B cell (primary cell): ENCODE data around the gene ADCY2. TPM values are rescaled to one million over a fixed set of nuclear protein-coding genes. Genes with fewer than 3 reads are reported as not detected.

Source experiments
- ATAC-seq: fragments of 200-7000 bp; cut with Tn5 transposase; one replicate; pipeline ENCODE4 v1.10.0; 2021; ENCODE audit warnings: low read depth, mild to moderate bottlenecking, moderate number of reproducible peaks, moderate library complexity
- CTCF ChIA-PET: fragments of 350-600 bp; sonication (Branson Sonifier 250); formaldehyde crosslinking; loops from one replicate; lab custom pipeline; 2021; ENCODE audit warnings: antibody characterized with exemption, inconsistent platforms; lab: Charles Lee
- POLR2A ChIA-PET: fragments of 350-600 bp; sonication (Branson Sonifier 250); formaldehyde crosslinking; loops from one replicate; lab custom pipeline; 2021; ENCODE audit warnings: antibody characterized with exemption; lab: Charles Lee
- DNase-seq: peaks from one replicate; pipeline ENCODE4 v3.0.0; 2013
- H2AFZ ChIP-seq: 2 replicates; pipeline ENCODE4 v1.6.1; 2012; ENCODE audit warnings: mild to moderate bottlenecking, low read depth, low read length; ENCODE audit not compliant: insufficient read depth, poor library complexity, severe bottlenecking
- H3K27ac ChIP-seq, 2 donors: 1 replicate in 1 of 2; 2 replicates in 1 of 2; pipeline ENCODE4 v1.5.1; 2012 to 2013; ENCODE audit warnings: low read length in 2 of 2, mild to moderate bottlenecking in 2 of 2, moderate library complexity in 1 of 2
- H3K27me3 ChIP-seq, 4 experiments: fragments of 200-600 bp in 1 of 4; sonication (generic) in 1 of 4; replicated peaks in 1 of 4; 1 replicate in 2 of 4; 2 replicates in 2 of 4; pipeline versions ENCODE4 v1.6.1 to v1.7.0; 2013 to 2016; ENCODE audit warnings: low read length in 3 of 4, mild to moderate bottlenecking in 2 of 4, mixed read lengths in 1 of 4, moderate library complexity in 1 of 4; ENCODE audit not compliant: insufficient read depth in 4 of 4, control insufficient read depth in 3 of 4; ENCODE audit errors: control extremely low read depth in 1 of 4
- H3K36me3 ChIP-seq, 2 experiments: replicated peaks in 1 of 2; 1 replicate in 1 of 2; 2 replicates in 1 of 2; pipeline versions ENCODE4 v1.6.1 to v1.7.1; 2013; ENCODE audit warnings: low read length in 1 of 2; ENCODE audit not compliant: insufficient read depth in 2 of 2, control insufficient read depth in 1 of 2; ENCODE audit errors: control extremely low read depth in 1 of 2, extremely low read depth in 1 of 2
- H3K4me1 ChIP-seq, 2 donors: fragments of 200-600 bp in 1 of 2; sonication (generic) in 1 of 2; 1 replicate in 1 of 2; 2 replicates in 1 of 2; pipeline versions ENCODE4 v1.5.1 to v1.6.1; 2013 to 2017; ENCODE audit warnings: low read length in 2 of 2; ENCODE audit not compliant: control insufficient read depth in 2 of 2, insufficient read depth in 2 of 2
- H3K4me2 ChIP-seq: replicated peaks from 2 replicates; pipeline ENCODE3; 2012; ENCODE audit warnings: mild to moderate bottlenecking, low read depth, low read length; ENCODE audit not compliant: poor library complexity, severe bottlenecking
- H3K4me3 ChIP-seq, 5 experiments: fragments of 200-600 bp in 1 of 5; sonication (generic) in 1 of 5; 1 replicate in 3 of 5; 2 replicates in 2 of 5; pipeline versions ENCODE4 v1.5.1 to v1.7.0; 2011 to 2016; ENCODE audit warnings: low read length in 4 of 5, mild to moderate bottlenecking in 4 of 5, low read depth in 2 of 5, control low read depth in 1 of 5, moderate library complexity in 1 of 5; ENCODE audit not compliant: insufficient read depth in 1 of 5; ENCODE audit errors: control extremely low read depth in 1 of 5, extremely low read depth in 1 of 5
- H3K79me2 ChIP-seq: fragments of 200-600 bp; sonication (generic); one replicate; pipeline ENCODE4 v1.6.0; 2016; ENCODE audit warnings: low read length; ENCODE audit not compliant: control insufficient read depth, insufficient read depth
- H3K9ac ChIP-seq: fragments of 200-600 bp; sonication (generic); 2 replicates; pipeline ENCODE4 v1.6.1; 2017; ENCODE audit warnings: mild to moderate bottlenecking, low read length, moderate library complexity
- H3K9me3 ChIP-seq, 3 donors: one replicate each; pipeline versions ENCODE4 v1.6.1 to v1.7.1; 2013; ENCODE audit warnings: low read length in 2 of 3; ENCODE audit not compliant: control insufficient read depth in 2 of 3, insufficient read depth in 1 of 3; ENCODE audit errors: control extremely low read depth in 1 of 3
- H4K20me1 ChIP-seq: 2 replicates; pipeline ENCODE4 v1.6.0; 2012; ENCODE audit warnings: mild to moderate bottlenecking, low read length; ENCODE audit not compliant: insufficient read depth, control insufficient read depth, poor library complexity, severe bottlenecking
- H3K27ac Mint-ChIP-seq: one replicate; pipeline ENCODE4 v1.8.0; 2021; ENCODE audit warnings: mixed read lengths
- H3K27me3 Mint-ChIP-seq: one replicate; pipeline ENCODE4 v1.8.0; 2021; ENCODE audit warnings: mixed read lengths
- H3K4me1 Mint-ChIP-seq: one replicate; pipeline ENCODE4 v1.8.0; 2021; ENCODE audit warnings: mixed read lengths
- H3K4me3 Mint-ChIP-seq: one replicate; pipeline ENCODE4 v1.8.0; 2021; ENCODE audit warnings: mixed read lengths
- H3K9me3 Mint-ChIP-seq: one replicate; pipeline ENCODE4 v1.8.0; 2022; ENCODE audit warnings: mixed read lengths; ENCODE audit not compliant: insufficient read depth
- EZH2 ChIP-seq: IDR thresholded peaks from 2 replicates; pipeline ENCODE4 v1.6.1; 2012; ENCODE audit warnings: borderline replicate concordance, low read depth, mild to moderate bottlenecking, moderate library complexity, low read length; ENCODE audit not compliant: insufficient read depth, poor library complexity, severe bottlenecking
- WGBS: methylation state at CpG from one replicate; pipeline ENCODE4 v1.1.5; 2013; ENCODE audit warnings: missing lambda C conversion rate; ENCODE audit not compliant: insufficient coverage; 5-methylcytosine and 5-hydroxymethylcytosine counted together
- intact Hi-C: fragments of 100-400 bp; cut with micrococcal nuclease; formaldehyde crosslinking; loops from one replicate; pipeline ENCODE4 v1.10.0; 2022
- polyA plus RNA-seq: library from polyadenylated mRNA; depleted of rRNA; stranded (reverse); fragments of >200 nt; gene quantifications from 2 replicates; pipeline ENCODE4 v1.2.3, GENCODE V29; 2012
- total RNA-seq, 2 donors: library from RNA; stranded (reverse); fragments of 120-200 nt in 1 of 2; gene quantifications; 1 replicate in 1 of 2; 2 replicates in 1 of 2; pipeline versions ENCODE4 v1.2.3 to v1.2.4, GENCODE V29; 2013 to 2022
- TF ChIP-seq, protein P1 (sequence below): fragments of 200-600 bp; IDR thresholded peaks from one replicate; pipeline ENCODE4 v1.8.0; 2022; ENCODE audit warnings: antibody characterized with exemption, mild to moderate bottlenecking

ADCY2 gene
- total and polyA plus RNA-seq, 2 donors (not counting 1 experiment from before 2014, with no cell fraction given): not detected

DNA sequence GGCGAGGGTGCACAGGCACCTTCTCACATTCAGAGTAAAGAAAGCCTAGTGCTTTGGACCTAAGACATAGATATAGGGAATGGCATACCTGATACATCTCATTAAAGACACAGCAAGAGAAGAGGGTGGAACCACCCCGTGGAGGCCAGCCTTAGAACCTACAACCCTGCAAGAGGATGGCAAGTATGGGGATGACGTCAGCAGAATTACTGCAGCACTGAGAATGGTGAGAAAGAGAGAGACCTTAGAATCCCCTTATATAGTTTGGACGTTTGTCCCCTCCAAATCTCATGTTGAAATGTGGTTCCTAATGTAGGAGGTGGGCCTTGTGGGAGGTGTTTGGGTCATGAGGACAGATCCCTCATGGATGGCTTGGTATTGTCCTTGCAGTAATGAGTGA is 28.2 kb upstream of the ADCY2 start:
- Histone ChIP-seq H3K79me2 (no peaks in the 10 kb centered on the region), H3K36me3 (no peaks in the 10 kb centered on the region), H3K4me3 (no peak overlapping the region), H3K4me1 (no peaks in the 10 kb centered on the region), H4K20me1 (no peaks in the 10 kb centered on the region), H3K9ac (no peak overlapping the region), H3K27ac (no peak overlapping the region), H3K9me3 (peaks cover 0 to 14% (median 0%) of the 10 kb centered on the region in 3 donors), H3K27me3 (no peaks in the 10 kb centered on the region), H2AFZ (no peak overlapping the region), H3K4me2 (no peak overlapping the region)
- Mint-ChIP-seq H3K4me3 (no peak overlapping the region), H3K4me1 (no peaks in the 10 kb centered on the region), H3K27ac (no peak overlapping the region), H3K9me3 (peaks cover 5% of the 10 kb centered on the region), H3K27me3 (no peaks in the 10 kb centered on the region)
- ATAC-seq (no peak), DNase-seq (no peak)
- 70% methylated on average over 2 of the region's 4 CpGs for WGBS
- TF ChIP-seq EZH2: no peak
- TF ChIP-seq, protein P1, sequence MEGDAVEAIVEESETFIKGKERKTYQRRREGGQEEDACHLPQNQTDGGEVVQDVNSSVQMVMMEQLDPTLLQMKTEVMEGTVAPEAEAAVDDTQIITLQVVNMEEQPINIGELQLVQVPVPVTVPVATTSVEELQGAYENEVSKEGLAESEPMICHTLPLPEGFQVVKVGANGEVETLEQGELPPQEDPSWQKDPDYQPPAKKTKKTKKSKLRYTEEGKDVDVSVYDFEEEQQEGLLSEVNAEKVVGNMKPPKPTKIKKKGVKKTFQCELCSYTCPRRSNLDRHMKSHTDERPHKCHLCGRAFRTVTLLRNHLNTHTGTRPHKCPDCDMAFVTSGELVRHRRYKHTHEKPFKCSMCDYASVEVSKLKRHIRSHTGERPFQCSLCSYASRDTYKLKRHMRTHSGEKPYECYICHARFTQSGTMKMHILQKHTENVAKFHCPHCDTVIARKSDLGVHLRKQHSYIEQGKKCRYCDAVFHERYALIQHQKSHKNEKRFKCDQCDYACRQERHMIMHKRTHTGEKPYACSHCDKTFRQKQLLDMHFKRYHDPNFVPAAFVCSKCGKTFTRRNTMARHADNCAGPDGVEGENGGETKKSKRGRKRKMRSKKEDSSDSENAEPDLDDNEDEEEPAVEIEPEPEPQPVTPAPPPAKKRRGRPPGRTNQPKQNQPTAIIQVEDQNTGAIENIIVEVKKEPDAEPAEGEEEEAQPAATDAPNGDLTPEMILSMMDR: no peak
- ChIA-PET POLR2A (no interaction called here), CTCF (no interaction called here)
- intact Hi-C loops: no loop called here

DNA sequence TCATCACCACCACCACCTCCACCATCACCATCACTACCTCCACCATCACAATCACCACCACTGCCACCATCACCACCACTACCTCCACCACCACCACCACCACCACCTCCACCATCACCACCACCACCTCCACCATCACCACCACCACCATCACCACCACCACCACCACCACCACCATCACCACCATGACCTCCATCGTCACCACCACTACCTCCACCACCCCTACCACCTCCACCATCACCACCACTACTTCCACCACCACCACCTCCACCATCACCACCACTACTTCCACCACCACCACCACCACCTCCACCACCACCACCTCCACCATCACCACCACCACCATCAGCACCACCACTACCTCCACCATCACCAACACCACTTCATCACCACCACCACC is 23.5 kb upstream of the ADCY2 start:
- H3K27ac ChIP-seq: no peak overlapping the region
- Mint-ChIP-seq H3K9me3 (peaks cover 5% of the 10 kb centered on the region), H3K27me3 (no peaks in the 10 kb centered on the region), H3K4me3 (no peak overlapping the region), H3K4me1 (no peaks in the 10 kb centered on the region), H3K27ac (no peak overlapping the region)
- H4K20me1 ChIP-seq: no peaks in the 10 kb centered on the region
- DNase-seq: no peak
- WGBS: no CpG with 5 or more reads among the region's 1 CpG
- H3K4me1 ChIP-seq: no peaks in the 10 kb centered on the region
- TF ChIP-seq, protein P1: no peak
- TF ChIP-seq EZH2: no peak
- ATAC-seq: no peak
- no peak overlapping the region for H3K4me2 ChIP-seq
- H3K4me3 ChIP-seq: no peak overlapping the region
- no peaks in the 10 kb centered on the region for H3K36me3 ChIP-seq
- ChIA-PET POLR2A (no interaction called here), CTCF (no interaction called here)
- no peak overlapping the region for H2AFZ ChIP-seq
- intact Hi-C loops: no loop called here
- no peaks in the 10 kb centered on the region for H3K27me3 ChIP-seq
- no peak overlapping the region for H3K9ac ChIP-seq
- no peaks in the 10 kb centered on the region for H3K79me2 ChIP-seq
- peaks cover 0 to 14% (median 0%) of the 10 kb centered on the region in 3 donors for H3K9me3 ChIP-seq
